Panc1 (cell line): ENCODE measurements around the gene NATD1.

ENCODE experiments used
- POLR2AphosphoS5 ChIP-seq: IDR thresholded peaks from 2 replicates; pipeline ENCODE4 v1.6.1; 2012; ENCODE audit warnings: mild to moderate bottlenecking, low read depth, low read length, moderate library complexity
- TF ChIP-seq, protein P1 (sequence below): fragments of 450-650 bp; IDR thresholded peaks from 2 replicates; pipeline ENCODE4 v1.5.1; 2017; ENCODE audit warnings: mild to moderate bottlenecking
- TF ChIP-seq, protein P2 (sequence below), 2 experiments: IDR thresholded peaks; 2 replicates each; pipeline ENCODE4 v1.6.1; 2011 to 2012; ENCODE audit warnings: low read depth in 2 of 2, control low read depth in 1 of 2, low read length in 1 of 2, mild to moderate bottlenecking in 1 of 2, moderate library complexity in 1 of 2; ENCODE audit not compliant: insufficient read depth in 1 of 2

DNA sequence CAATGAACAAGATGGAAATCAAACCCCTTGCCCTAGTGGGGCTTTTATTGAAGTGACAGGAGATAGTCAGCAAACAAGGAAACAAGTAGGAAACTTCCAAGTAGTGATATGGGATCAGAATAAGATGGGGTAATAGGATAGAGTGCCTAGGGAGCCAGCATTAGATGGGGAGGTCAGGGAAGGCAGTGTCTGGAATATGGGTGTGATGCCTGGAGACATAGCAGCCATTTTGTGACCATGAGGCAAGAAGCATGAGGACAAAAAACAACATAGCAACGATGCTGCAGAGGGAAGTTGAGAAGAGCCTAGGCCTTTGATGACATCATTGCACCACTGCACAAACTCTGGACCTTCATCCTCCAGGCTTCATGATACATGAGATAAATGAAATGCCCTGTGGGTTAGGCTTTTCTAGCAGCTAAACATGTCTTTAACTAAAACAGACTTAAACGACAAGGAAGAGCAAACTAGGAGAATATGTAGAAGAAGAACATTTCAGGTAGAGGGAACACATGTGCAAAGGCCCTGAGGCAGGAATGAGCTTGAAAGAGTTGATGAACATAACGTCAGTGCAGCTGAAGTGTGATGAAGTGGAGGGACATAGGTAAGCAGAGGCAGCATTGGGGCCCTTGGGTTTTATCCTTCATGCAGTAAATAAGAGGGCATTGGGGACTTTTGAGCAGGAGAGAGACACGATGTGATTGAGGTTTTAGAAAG lies 21.0 kb downstream of the NATD1 start:
- TF ChIP-seq, protein P1, sequence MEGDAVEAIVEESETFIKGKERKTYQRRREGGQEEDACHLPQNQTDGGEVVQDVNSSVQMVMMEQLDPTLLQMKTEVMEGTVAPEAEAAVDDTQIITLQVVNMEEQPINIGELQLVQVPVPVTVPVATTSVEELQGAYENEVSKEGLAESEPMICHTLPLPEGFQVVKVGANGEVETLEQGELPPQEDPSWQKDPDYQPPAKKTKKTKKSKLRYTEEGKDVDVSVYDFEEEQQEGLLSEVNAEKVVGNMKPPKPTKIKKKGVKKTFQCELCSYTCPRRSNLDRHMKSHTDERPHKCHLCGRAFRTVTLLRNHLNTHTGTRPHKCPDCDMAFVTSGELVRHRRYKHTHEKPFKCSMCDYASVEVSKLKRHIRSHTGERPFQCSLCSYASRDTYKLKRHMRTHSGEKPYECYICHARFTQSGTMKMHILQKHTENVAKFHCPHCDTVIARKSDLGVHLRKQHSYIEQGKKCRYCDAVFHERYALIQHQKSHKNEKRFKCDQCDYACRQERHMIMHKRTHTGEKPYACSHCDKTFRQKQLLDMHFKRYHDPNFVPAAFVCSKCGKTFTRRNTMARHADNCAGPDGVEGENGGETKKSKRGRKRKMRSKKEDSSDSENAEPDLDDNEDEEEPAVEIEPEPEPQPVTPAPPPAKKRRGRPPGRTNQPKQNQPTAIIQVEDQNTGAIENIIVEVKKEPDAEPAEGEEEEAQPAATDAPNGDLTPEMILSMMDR = no peak
- TF ChIP-seq, protein P2, sequence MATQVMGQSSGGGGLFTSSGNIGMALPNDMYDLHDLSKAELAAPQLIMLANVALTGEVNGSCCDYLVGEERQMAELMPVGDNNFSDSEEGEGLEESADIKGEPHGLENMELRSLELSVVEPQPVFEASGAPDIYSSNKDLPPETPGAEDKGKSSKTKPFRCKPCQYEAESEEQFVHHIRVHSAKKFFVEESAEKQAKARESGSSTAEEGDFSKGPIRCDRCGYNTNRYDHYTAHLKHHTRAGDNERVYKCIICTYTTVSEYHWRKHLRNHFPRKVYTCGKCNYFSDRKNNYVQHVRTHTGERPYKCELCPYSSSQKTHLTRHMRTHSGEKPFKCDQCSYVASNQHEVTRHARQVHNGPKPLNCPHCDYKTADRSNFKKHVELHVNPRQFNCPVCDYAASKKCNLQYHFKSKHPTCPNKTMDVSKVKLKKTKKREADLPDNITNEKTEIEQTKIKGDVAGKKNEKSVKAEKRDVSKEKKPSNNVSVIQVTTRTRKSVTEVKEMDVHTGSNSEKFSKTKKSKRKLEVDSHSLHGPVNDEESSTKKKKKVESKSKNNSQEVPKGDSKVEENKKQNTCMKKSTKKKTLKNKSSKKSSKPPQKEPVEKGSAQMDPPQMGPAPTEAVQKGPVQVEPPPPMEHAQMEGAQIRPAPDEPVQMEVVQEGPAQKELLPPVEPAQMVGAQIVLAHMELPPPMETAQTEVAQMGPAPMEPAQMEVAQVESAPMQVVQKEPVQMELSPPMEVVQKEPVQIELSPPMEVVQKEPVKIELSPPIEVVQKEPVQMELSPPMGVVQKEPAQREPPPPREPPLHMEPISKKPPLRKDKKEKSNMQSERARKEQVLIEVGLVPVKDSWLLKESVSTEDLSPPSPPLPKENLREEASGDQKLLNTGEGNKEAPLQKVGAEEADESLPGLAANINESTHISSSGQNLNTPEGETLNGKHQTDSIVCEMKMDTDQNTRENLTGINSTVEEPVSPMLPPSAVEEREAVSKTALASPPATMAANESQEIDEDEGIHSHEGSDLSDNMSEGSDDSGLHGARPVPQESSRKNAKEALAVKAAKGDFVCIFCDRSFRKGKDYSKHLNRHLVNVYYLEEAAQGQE (IDR thresholded peaks at IDR 0.05; ENCODE audit: insufficient read depth in 1 of 2, low read depth in 2 of 2, low read length in 1 of 2) = no peak
- no peak for TF ChIP-seq POLR2AphosphoS5
